ENCODE results near the gene FHIT. TPM values are rescaled to one million over a fixed set of nuclear protein-coding genes. Genes with fewer than 3 reads are reported as not detected.

FHIT gene
- total RNA-seq, 2 donors from 2014 or later: 6.8 to 12.3 TPM

DNA sequence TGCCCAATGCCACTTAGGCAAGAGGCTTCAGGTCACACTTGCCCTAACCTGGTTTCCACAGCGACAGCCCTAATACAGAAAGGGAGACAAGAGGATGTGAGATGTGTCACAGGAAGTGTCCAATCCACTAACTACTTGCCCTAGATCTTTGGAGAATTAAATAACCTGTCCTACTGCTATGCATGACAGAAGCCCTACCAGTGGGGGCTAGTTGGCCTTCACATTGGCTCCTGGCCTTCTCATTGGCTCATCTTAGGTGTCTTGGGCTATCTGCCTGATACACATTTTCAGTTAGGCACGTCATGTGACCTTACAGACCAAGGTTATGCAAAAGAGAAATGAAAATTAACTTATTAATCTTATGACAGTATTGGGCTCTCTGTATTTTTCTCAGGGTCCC, 449.9 kb downstream of the FHIT start:
- H3K27me3 ChIP-seq (ENCODE audit: control insufficient read depth, insufficient read depth, low read length, poor library complexity, severe bottlenecking): no peaks in the 10 kb centered on the region
- H3K27ac ChIP-seq (ENCODE audit: low read depth, low read length): no peak overlapping the region
- H3K4me3 ChIP-seq (ENCODE audit: low read length): no peak overlapping the region
- H3K9me3 Mint-ChIP-seq: no peaks in the 10 kb centered on the region
- no peak overlapping the region for H3K9ac ChIP-seq (ENCODE audit: extremely low read depth, low read length, poor library complexity, severe bottlenecking)
- H3K9me3 ChIP-seq (ENCODE audit: control insufficient read depth, low read length): no peaks in the 10 kb centered on the region
- no peaks in the 10 kb centered on the region for H3K36me3 Mint-ChIP-seq (ENCODE audit: low read depth)
- no peaks in the 10 kb centered on the region for H3K4me1 Mint-ChIP-seq
- TF ChIP-seq, protein P1, sequence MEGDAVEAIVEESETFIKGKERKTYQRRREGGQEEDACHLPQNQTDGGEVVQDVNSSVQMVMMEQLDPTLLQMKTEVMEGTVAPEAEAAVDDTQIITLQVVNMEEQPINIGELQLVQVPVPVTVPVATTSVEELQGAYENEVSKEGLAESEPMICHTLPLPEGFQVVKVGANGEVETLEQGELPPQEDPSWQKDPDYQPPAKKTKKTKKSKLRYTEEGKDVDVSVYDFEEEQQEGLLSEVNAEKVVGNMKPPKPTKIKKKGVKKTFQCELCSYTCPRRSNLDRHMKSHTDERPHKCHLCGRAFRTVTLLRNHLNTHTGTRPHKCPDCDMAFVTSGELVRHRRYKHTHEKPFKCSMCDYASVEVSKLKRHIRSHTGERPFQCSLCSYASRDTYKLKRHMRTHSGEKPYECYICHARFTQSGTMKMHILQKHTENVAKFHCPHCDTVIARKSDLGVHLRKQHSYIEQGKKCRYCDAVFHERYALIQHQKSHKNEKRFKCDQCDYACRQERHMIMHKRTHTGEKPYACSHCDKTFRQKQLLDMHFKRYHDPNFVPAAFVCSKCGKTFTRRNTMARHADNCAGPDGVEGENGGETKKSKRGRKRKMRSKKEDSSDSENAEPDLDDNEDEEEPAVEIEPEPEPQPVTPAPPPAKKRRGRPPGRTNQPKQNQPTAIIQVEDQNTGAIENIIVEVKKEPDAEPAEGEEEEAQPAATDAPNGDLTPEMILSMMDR (conservative IDR thresholded peaks at IDR 0.05): no peak
- H3K27ac Mint-ChIP-seq: no peak overlapping the region
- no peak overlapping the region for H3K4me3 Mint-ChIP-seq
- no peaks in the 10 kb centered on the region for H3K27me3 Mint-ChIP-seq (ENCODE audit: insufficient read depth)
- no peaks in the 10 kb centered on the region for H3K36me3 ChIP-seq (ENCODE audit: control insufficient read depth, insufficient read depth, low read length)
- no peak for DNase-seq
- 93 to 100% methylated on average over 1 to 2 of the region's 2 CpGs for WGBS, 2 experiments (ENCODE audit: insufficient coverage in 1 of 2, insufficient read length in 1 of 2)
- H3K4me1 ChIP-seq (ENCODE audit: control insufficient read depth, insufficient read depth, low read length): no peaks in the 10 kb centered on the region

DNA sequence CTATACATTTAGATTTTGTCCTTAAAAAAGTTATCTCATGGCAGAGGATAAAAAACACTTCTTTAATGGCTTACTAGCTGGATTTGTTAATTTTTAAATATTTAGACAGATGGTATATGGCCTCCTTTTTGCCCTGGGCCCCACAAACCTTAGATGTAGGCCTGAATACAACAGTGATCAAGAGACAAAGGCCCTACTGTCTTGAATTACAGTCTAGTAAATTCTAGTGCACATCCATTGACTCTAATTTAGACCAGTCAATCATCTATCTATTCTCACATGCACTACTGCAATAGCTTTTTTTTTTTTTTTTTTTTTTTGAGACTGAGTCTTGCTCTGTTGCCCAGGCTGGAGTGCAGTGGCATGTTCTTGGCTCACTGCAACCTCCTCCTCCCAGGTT, 452.8 kb downstream of the FHIT start:
- Histone ChIP-seq H3K36me3 (ENCODE audit: control insufficient read depth, insufficient read depth, low read length) (no peaks in the 10 kb centered on the region), H3K27ac (ENCODE audit: low read depth, low read length) (no peak overlapping the region), H3K9ac (ENCODE audit: extremely low read depth, low read length, poor library complexity, severe bottlenecking) (no peak overlapping the region), H3K4me1 (ENCODE audit: control insufficient read depth, insufficient read depth, low read length) (no peaks in the 10 kb centered on the region), H3K4me3 (ENCODE audit: low read length) (no peak overlapping the region), H3K27me3 (ENCODE audit: control insufficient read depth, insufficient read depth, low read length, poor library complexity, severe bottlenecking) (no peaks in the 10 kb centered on the region), H3K9me3 (ENCODE audit: control insufficient read depth, low read length) (no peaks in the 10 kb centered on the region)
- Mint-ChIP-seq H3K4me1 (peaks cover 1% of the 10 kb centered on the region), H3K36me3 (ENCODE audit: low read depth) (no peaks in the 10 kb centered on the region), H3K27ac (no peak overlapping the region), H3K27me3 (ENCODE audit: insufficient read depth) (no peaks in the 10 kb centered on the region), H3K4me3 (no peak overlapping the region), H3K9me3 (no peaks in the 10 kb centered on the region)
- DNase-seq: no peak
- TF ChIP-seq, protein P1 (conservative IDR thresholded peaks at IDR 0.05): no peak

DNA sequence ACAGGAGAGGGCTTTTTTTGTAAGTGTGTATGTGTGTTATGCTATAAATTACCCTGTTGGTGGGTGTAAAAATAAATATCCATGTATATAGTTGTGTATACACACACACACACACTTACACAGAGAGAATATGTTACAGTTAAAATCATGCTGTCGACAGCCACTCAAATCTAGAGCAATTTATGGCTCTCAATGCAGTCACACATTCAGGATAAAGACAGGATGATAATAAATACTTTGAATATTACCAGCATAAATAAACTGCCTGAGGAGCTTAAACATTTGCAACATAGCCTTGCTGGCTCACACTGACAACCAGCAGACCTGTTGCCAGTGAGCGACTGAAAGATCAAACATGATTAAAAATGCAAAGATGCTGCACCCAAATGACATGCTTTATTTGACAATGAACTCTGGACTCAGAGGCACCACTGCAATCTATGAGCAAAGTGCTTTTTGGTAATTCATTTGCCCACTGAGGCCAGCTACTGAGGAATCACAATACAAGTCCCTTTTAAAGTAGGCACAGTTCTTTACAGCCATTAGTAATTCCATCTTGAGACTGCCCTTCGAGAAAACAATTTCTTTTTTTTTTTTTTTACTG, 458.9 kb downstream of the FHIT start:
- Mint-ChIP-seq H3K36me3 (ENCODE audit: low read depth) (no peaks in the 10 kb centered on the region), H3K27ac (no peak overlapping the region), H3K27me3 (ENCODE audit: insufficient read depth) (no peaks in the 10 kb centered on the region), H3K4me3 (no peak overlapping the region), H3K4me1 (peaks cover 14% of the 10 kb centered on the region), H3K9me3 (no peaks in the 10 kb centered on the region)
- TF ChIP-seq, protein P1 (conservative IDR thresholded peaks at IDR 0.05): no peak
- H3K4me1 ChIP-seq (ENCODE audit: control insufficient read depth, insufficient read depth, low read length): no peaks in the 10 kb centered on the region
- no peaks in the 10 kb centered on the region for H3K36me3 ChIP-seq (ENCODE audit: control insufficient read depth, insufficient read depth, low read length)
- DNase-seq: no peak
- no peaks in the 10 kb centered on the region for H3K9me3 ChIP-seq (ENCODE audit: control insufficient read depth, low read length)
- H3K27me3 ChIP-seq (ENCODE audit: control insufficient read depth, insufficient read depth, low read length, poor library complexity, severe bottlenecking): no peaks in the 10 kb centered on the region
- H3K27ac ChIP-seq (ENCODE audit: low read depth, low read length): no peak overlapping the region
- H3K9ac ChIP-seq (ENCODE audit: extremely low read depth, low read length, poor library complexity, severe bottlenecking): no peak overlapping the region
- H3K4me3 ChIP-seq (ENCODE audit: low read length): no peak overlapping the region
- WGBS, 2 experiments (ENCODE audit: insufficient coverage in 1 of 2, insufficient read length in 1 of 2): 93% methylated on average over 3 of the region's 3 CpGs; no CpG with 5 or more reads in 1 of the 2 experiments
